Right lobe of liver (tissue), 6 donors: ENCODE data around the gene SEMA4D. TPM values are rescaled to one million over a fixed set of nuclear protein-coding genes. Genes with fewer than 3 reads are reported as not detected.

Experiments
- ATAC-seq, 4 donors: fragments of 200-7000 bp; cut with Tn5 transposase; one replicate each; pipeline ENCODE4 v1.9.1; 2020; ENCODE audit warnings: mild to moderate bottlenecking in 4 of 4, moderate library complexity in 4 of 4
- DNase-seq, 3 donors: peaks; one replicate each; pipeline ENCODE4 v3.0.0-alpha.2; 2020
- H3K27ac ChIP-seq, 3 donors: fragments of 200-600 bp; one replicate each; pipeline ENCODE4 v1.8.0; 2022
- H3K27me3 ChIP-seq, 2 donors: fragments of 200-600 bp; one replicate each; pipeline ENCODE4 v1.8.0; 2022
- H3K36me3 ChIP-seq, 4 donors: fragments of 200-600 bp; sonication (generic) in 1 of 4; one replicate each; pipeline versions ENCODE4 v1.5.1 to v1.8.0; 2017 to 2022; ENCODE audit warnings: control low read depth in 1 of 4
- H3K4me1 ChIP-seq, 4 donors: fragments of 200-600 bp; sonication (generic) in 1 of 4; one replicate each; pipeline versions ENCODE4 v1.5.1 to v1.8.0; 2017 to 2022; ENCODE audit warnings: control low read depth in 1 of 4
- H3K4me3 ChIP-seq, 3 donors: fragments of 200-600 bp; one replicate each; pipeline ENCODE4 v1.8.0; 2022
- H3K9me3 ChIP-seq, 4 donors: fragments of 200-600 bp; sonication (generic) in 1 of 4; one replicate each; pipeline versions ENCODE4 v1.5.1 to v1.8.0; 2017 to 2022; ENCODE audit warnings: control low read depth in 1 of 4
- POLR2A ChIP-seq: fragments of 450-650 bp; IDR thresholded peaks from one replicate; pipeline ENCODE4 v1.6.1; 2017; ENCODE audit warnings: antibody characterized with exemption, mild to moderate bottlenecking
- WGBS: methylation state at CpG from one replicate; pipeline ENCODE4 v1.1.6; 2018; ENCODE audit warnings: low coverage, low lambda C conversion rate; ENCODE audit not compliant: insufficient coverage; ENCODE audit errors: missing lambda C conversion rate; 5-methylcytosine and 5-hydroxymethylcytosine counted together
- intact Hi-C, 2 donors: fragments of 100-400 bp; cut with DNase I; formaldehyde crosslinking; loops; one replicate each; pipeline versions ENCODE4 v1.11.2 to v1.14.1; 2022
- total RNA-seq, 6 experiments: library from RNA; depleted of rRNA in 2 of 6; stranded (reverse); fragments of >200 nt in 2 of 6; fragmentation: NEBNext Ultra II Directional in 3 of 6; extraction: Animal tissue kit (Norgen Biotek cat#: 25700) in 3 of 6; gene quantifications; one replicate each; pipeline versions ENCODE4 v1.1.0 to v1.2.4, GENCODE V29; 2016 to 2023
- TF ChIP-seq, protein P1 (sequence below), 4 donors: fragments of 200-600 bp in 3 of 4; fragments of 450-650 bp in 1 of 4; IDR thresholded peaks; one replicate each; pipeline versions ENCODE4 v1.5.1 to v1.8.0; 2016 to 2022; ENCODE audit warnings: antibody characterized with exemption in 4 of 4, mild to moderate bottlenecking in 2 of 4
- donor health status: DM: no; HTN: yes; CAD: no.
- donor health status: DM: no; HTN: no; CAD: no.
- donor health status: DM: no; HTN: no; CAD: no.
- donor health status: DM: no; HTN: yes; CAD: no.
- donor health status: DM: no; HTN: yes; CAD: no.

SEMA4D gene
- total RNA-seq, 6 experiments from 2014 or later: 2.0 to 7.5 (median 3.5) TPM

GRCh38 chr9:89543621-89544278, 45.8 kb upstream of the SEMA4D start:
- ATAC-seq (no peak), DNase-seq (peak in 1 of 3 donors; percentile 37)
- H3K4me1 ChIP-seq: no peaks in the 10 kb centered on the region
- H3K27ac ChIP-seq: no peak overlapping the region
- TF ChIP-seq, protein P1, sequence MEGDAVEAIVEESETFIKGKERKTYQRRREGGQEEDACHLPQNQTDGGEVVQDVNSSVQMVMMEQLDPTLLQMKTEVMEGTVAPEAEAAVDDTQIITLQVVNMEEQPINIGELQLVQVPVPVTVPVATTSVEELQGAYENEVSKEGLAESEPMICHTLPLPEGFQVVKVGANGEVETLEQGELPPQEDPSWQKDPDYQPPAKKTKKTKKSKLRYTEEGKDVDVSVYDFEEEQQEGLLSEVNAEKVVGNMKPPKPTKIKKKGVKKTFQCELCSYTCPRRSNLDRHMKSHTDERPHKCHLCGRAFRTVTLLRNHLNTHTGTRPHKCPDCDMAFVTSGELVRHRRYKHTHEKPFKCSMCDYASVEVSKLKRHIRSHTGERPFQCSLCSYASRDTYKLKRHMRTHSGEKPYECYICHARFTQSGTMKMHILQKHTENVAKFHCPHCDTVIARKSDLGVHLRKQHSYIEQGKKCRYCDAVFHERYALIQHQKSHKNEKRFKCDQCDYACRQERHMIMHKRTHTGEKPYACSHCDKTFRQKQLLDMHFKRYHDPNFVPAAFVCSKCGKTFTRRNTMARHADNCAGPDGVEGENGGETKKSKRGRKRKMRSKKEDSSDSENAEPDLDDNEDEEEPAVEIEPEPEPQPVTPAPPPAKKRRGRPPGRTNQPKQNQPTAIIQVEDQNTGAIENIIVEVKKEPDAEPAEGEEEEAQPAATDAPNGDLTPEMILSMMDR (IDR thresholded peaks at IDR 0.05): no peak
- TF ChIP-seq POLR2A: no peak
- intact Hi-C loops: loop anchor here in 1 of 2 donors (10.0 kb wide), 1 partner anchor 219 kb away; no protein-coding TSS in a partner anchor
- 51% methylated on average over 2 of the region's 14 CpGs for WGBS
- no peak overlapping the region for H3K4me3 ChIP-seq
- H3K27me3 ChIP-seq: no peaks in the 10 kb centered on the region
- H3K9me3 ChIP-seq: no peaks in the 10 kb centered on the region
- no peaks in the 10 kb centered on the region for H3K36me3 ChIP-seq

- no peak overlapping the region for H3K27ac ChIP-seq
- H3K4me1 ChIP-seq: no peaks in the 10 kb centered on the region
- H3K36me3 ChIP-seq: no peaks in the 10 kb centered on the region
- no peaks in the 10 kb centered on the region for H3K9me3 ChIP-seq
- WGBS: 48% methylated on average over 6 of the region's 9 CpGs
- no peaks in the 10 kb centered on the region for H3K27me3 ChIP-seq
- intact Hi-C loops: loop anchor here in 1 of 2 donors (10.0 kb wide), 1 partner anchor 218 kb away; no protein-coding TSS in a partner anchor
- ATAC-seq (no peak), DNase-seq (peak in 1 of 3 donors; percentile 35)
- no peak overlapping the region for H3K4me3 ChIP-seq
- TF ChIP-seq, protein P1 (IDR thresholded peaks at IDR 0.05): no peak
Observed at GRCh38 chr9:89543111-89543510, 45.2 kb upstream of the SEMA4D start.

- no peak overlapping the region for H3K4me3 ChIP-seq
- no peak for TF ChIP-seq POLR2A
- TF ChIP-seq, protein P1 (IDR thresholded peaks at IDR 0.05): no peak
- no peaks in the 10 kb centered on the region for H3K36me3 ChIP-seq
- no peaks in the 10 kb centered on the region for H3K9me3 ChIP-seq
- H3K27me3 ChIP-seq: no peaks in the 10 kb centered on the region
- ATAC-seq: no peak
- no peak overlapping the region for H3K27ac ChIP-seq
- intact Hi-C loops: loop anchor here in 1 of 2 donors (10.0 kb wide), 1 partner anchor 218 kb away; no protein-coding TSS in a partner anchor
- DNase-seq: peak in 1 of 3 donors; percentile 39
- 60% methylated on average over 1 of the region's 11 CpGs for WGBS
- no peaks in the 10 kb centered on the region for H3K4me1 ChIP-seq
Observed at GRCh38 chr9:89542401-89543021, 44.6 kb upstream of the SEMA4D start.

DNA sequence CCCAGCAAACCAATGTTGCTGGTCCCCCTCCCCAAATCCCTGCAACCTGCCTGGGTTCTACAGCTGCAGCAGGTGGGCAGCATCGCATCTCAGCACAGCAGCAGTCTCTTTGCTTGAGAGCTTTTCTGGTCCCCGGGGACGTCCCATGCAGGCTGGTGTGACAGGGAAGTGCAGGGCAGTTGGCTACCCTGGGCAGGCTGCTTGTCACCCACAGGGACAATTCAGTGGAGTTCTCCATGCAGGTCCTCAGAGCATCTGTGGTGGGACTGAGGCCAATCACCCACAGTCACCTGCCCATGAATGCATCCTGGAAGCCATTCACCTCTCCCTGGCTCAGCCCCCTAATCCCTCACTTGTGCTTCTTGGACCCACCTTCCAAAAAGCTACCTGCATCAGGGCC, 43.9 kb upstream of the SEMA4D start:
- Histone ChIP-seq H3K9me3 (no peaks in the 10 kb centered on the region), H3K27me3 (no peaks in the 10 kb centered on the region), H3K4me1 (no peaks in the 10 kb centered on the region), H3K36me3 (no peaks in the 10 kb centered on the region), H3K4me3 (no peak overlapping the region), H3K27ac (no peak overlapping the region)
- TF ChIP-seq, protein P1 (IDR thresholded peaks at IDR 0.05): no peak
- TF ChIP-seq POLR2A: no peak
- WGBS: no CpG with 5 or more reads among the region's 3 CpGs
- ATAC-seq: no peak
- DNase-seq: peak in 1 of 3 donors; percentile 42
- intact Hi-C loops: loop anchor here in 1 of 2 donors (10.0 kb wide), 1 partner anchor 217 kb away; no protein-coding TSS in a partner anchor
